HCT116 (cell line): ENCODE measurements around the gene NFIC. TPM values are rescaled to one million over a fixed set of nuclear protein-coding genes. Genes with fewer than 3 reads are reported as not detected.

Experiments
- ATAC-seq: fragments of 200-7000 bp; cut with Tn5 transposase; 2 replicates; pipeline ENCODE4 v1.9.1; 2020; ENCODE audit warnings: mild to moderate bottlenecking, moderate library complexity
- BruUV-seq: library from RNA; stranded (reverse); fragments of 400-500 nt; replicated peaks from 2 replicates; lab custom pipeline; 2021; lab: Mats Ljungman, UMichigan
- CTCF ChIA-PET: fragments of 300-600 bp; sonication (Branson Sonifier 250); formaldehyde crosslinking; loops from one replicate; lab custom pipeline; 2021; ENCODE audit warnings: antibody characterized with exemption; lab: Charles Lee
- POLR2A ChIA-PET: fragments of 300-600, 350-600 bp; sonication (Branson Sonifier 250); formaldehyde crosslinking; loops from one replicate; lab custom pipeline; 2021; ENCODE audit warnings: antibody characterized with exemption; lab: Charles Lee
- RAD21 ChIA-PET, 2 experiments: fragments of 300-600 bp; sonication (Branson Sonifier 250); formaldehyde crosslinking; loops; one replicate each; lab custom pipeline; 2023; ENCODE audit warnings: low total read pairs in 2 of 2; ENCODE audit not compliant: uncharacterized antibody in 2 of 2, unreplicated experiment in 2 of 2, low non-redundant PET in 1 of 2; lab: Charles Lee
- DNase-seq: peaks from one replicate; pipeline ENCODE4 v3.0.0-alpha.2; 2010; ENCODE audit warnings: low read depth, low spot score
- H2AFZ ChIP-seq: fragments of 200-600 bp; shearing (Covaris generic), sonication (generic); 2 replicates; pipeline ENCODE4 v1.6.1; 2017; ENCODE audit warnings: low read depth, mixed run types, mixed read lengths, antibody characterized with exemption, low read length; ENCODE audit not compliant: poor library complexity, severe bottlenecking
- H3K27ac ChIP-seq: 2 replicates; pipeline ENCODE4 v1.5.1; 2012; ENCODE audit warnings: low read depth, low read length
- H3K27me3 ChIP-seq: fragments of 200-600 bp; sonication (generic); 2 replicates; pipeline ENCODE4 v1.6.1; 2016; ENCODE audit warnings: mixed run types, low read length, mixed read lengths; ENCODE audit not compliant: insufficient read depth
- H3K36me3 ChIP-seq, 2 experiments: fragments of 200-500 bp in 1 of 2; fragments of 200-600 bp in 1 of 2; sonication (Bioruptor generic) in 1 of 2; sonication (generic) in 1 of 2; 2 replicates each; pipeline versions ENCODE4 v1.5.1 to v1.6.1; 2014 to 2016; ENCODE audit warnings: low read length in 2 of 2, inconsistent platforms in 1 of 2, mixed read lengths in 1 of 2, mixed run types in 1 of 2; ENCODE audit not compliant: insufficient read depth in 2 of 2, control insufficient read depth in 1 of 2
- H3K4me1 ChIP-seq, 2 experiments: fragments of 200-600 bp in 1 of 2; sonication (generic) in 1 of 2; 2 replicates each; pipeline versions ENCODE4 v1.5.1 to v1.6.1; 2012 to 2017; ENCODE audit warnings: low read length in 2 of 2, inconsistent platforms in 1 of 2, mild to moderate bottlenecking in 1 of 2, mixed read lengths in 1 of 2, mixed run types in 1 of 2, moderate library complexity in 1 of 2; ENCODE audit not compliant: insufficient read depth in 2 of 2, control insufficient read depth in 1 of 2
- H3K4me2 ChIP-seq: fragments of 200-600 bp; sonication (generic); 2 replicates; pipeline ENCODE4 v1.6.1; 2017; ENCODE audit warnings: mixed run types, low read length, mixed read lengths
- H3K4me3 ChIP-seq, 2 experiments: fragments of 200-600 bp in 1 of 2; sonication (generic) in 1 of 2; replicated peaks in 1 of 2; 2 replicates each; pipeline ENCODE4 v1.5.1; 2011 to 2016; ENCODE audit warnings: low read length in 2 of 2, control low read depth in 1 of 2, low read depth in 1 of 2, mild to moderate bottlenecking in 1 of 2, mixed read lengths in 1 of 2, mixed run types in 1 of 2
- H3K79me2 ChIP-seq: fragments of 200-600 bp; sonication (generic); 2 replicates; pipeline ENCODE4 v1.6.1; 2017; ENCODE audit warnings: mild to moderate bottlenecking, mixed run types, low read length, moderate library complexity, mixed read lengths; ENCODE audit not compliant: insufficient read depth
- H3K9ac ChIP-seq: fragments of 200-600 bp; sonication (generic); 2 replicates; pipeline ENCODE4 v1.6.1; 2016; ENCODE audit warnings: low read length, mixed read lengths
- H3K9me2 ChIP-seq: fragments of 200-600 bp; sonication (generic), shearing (Covaris generic); 2 replicates; pipeline ENCODE4 v1.6.1; 2017; ENCODE audit warnings: mixed run types, mild to moderate bottlenecking, moderate library complexity; ENCODE audit not compliant: insufficient read depth
- H3K9me3 ChIP-seq, 2 experiments: fragments of 200-500 bp in 1 of 2; fragments of 200-600 bp in 1 of 2; sonication (Bioruptor generic) in 1 of 2; sonication (generic) in 1 of 2; 2 replicates each; pipeline ENCODE4 v1.6.1; 2014 to 2017; ENCODE audit warnings: low read length in 2 of 2, mixed read lengths in 2 of 2, inconsistent platforms in 1 of 2, low read depth in 1 of 2, mild to moderate bottlenecking in 1 of 2, mixed run types in 1 of 2, moderate library complexity in 1 of 2; ENCODE audit not compliant: control insufficient read depth in 1 of 2, insufficient read depth in 1 of 2
- H4K20me1 ChIP-seq: fragments of 200-600 bp; sonication (generic), shearing (Covaris generic); 2 replicates; pipeline ENCODE4 v1.6.1; 2017; ENCODE audit warnings: mixed run types, mild to moderate bottlenecking, moderate library complexity; ENCODE audit not compliant: insufficient read depth
- CBX3 ChIP-seq: IDR thresholded peaks from 2 replicates; pipeline ENCODE4 v1.6.1; 2012; ENCODE audit warnings: low read depth
- CEBPB ChIP-seq: IDR thresholded peaks from 2 replicates; pipeline ENCODE4 v1.6.1; 2012; ENCODE audit warnings: low read depth
- EZH2 ChIP-seq: fragments of 200-600 bp; sonication (generic); IDR thresholded peaks from 2 replicates; pipeline ENCODE4 v1.6.1; 2017; ENCODE audit warnings: antibody characterized with exemption, mixed run types
- EZH2phosphoT487 ChIP-seq: fragments of 200-600 bp; IDR thresholded peaks from 2 replicates; pipeline ENCODE4 v1.6.1; 2018; ENCODE audit warnings: antibody characterized with exemption, borderline replicate concordance
- JUND ChIP-seq: IDR thresholded peaks from 2 replicates; pipeline ENCODE4 v1.6.1; 2012
- POLR2A ChIP-seq: IDR thresholded peaks from 2 replicates; pipeline ENCODE4 v1.7.0; 2011; ENCODE audit warnings: borderline replicate concordance; ENCODE audit not compliant: insufficient read depth, insufficient read length; ENCODE audit errors: extremely low read depth
- RAD21 ChIP-seq: IDR thresholded peaks from 2 replicates; pipeline ENCODE4 v1.6.1; 2012; ENCODE audit warnings: low read depth, mild to moderate bottlenecking
- SIN3A ChIP-seq: IDR thresholded peaks from 2 replicates; pipeline ENCODE4 v1.6.1; 2012; ENCODE audit warnings: low read depth
- SP1 ChIP-seq: IDR thresholded peaks from 2 replicates; pipeline ENCODE4 v1.6.1; 2012; ENCODE audit warnings: low read depth
- TCF7L2 ChIP-seq: IDR thresholded peaks from 2 replicates; pipeline ENCODE4 v1.7.0; 2011; ENCODE audit warnings: borderline replicate concordance, inconsistent platforms; ENCODE audit not compliant: insufficient read depth, insufficient read length; ENCODE audit errors: extremely low read depth
- ZFX ChIP-seq: fragments of 450-650 bp; IDR thresholded peaks from 2 replicates; pipeline ENCODE4 v1.6.1; 2017
- ZNF274 ChIP-seq: fragments of 200-500 bp; sonication (Bioruptor generic); IDR thresholded peaks from 2 replicates; pipeline ENCODE4 v1.6.1; 2014; ENCODE audit warnings: mild to moderate bottlenecking, low read depth, low read length, inconsistent platforms
- intact Hi-C: fragments of 100-400 bp; cut with micrococcal nuclease; formaldehyde crosslinking; loops from 2 replicates; pipeline ENCODE4 v1.10.0; 2022
- total RNA-seq: library from RNA; stranded (reverse); gene quantifications from one replicate; pipeline ENCODE4 v1.2.1, GENCODE V29; 2021; ENCODE audit not compliant: unreplicated experiment
- TF ChIP-seq, protein P1 (sequence below): IDR thresholded peaks from 2 replicates; pipeline ENCODE4 v1.6.1; 2012
- TF ChIP-seq, protein P2 (sequence below): IDR thresholded peaks from 2 replicates; pipeline ENCODE4 v1.6.1; 2012
- TF ChIP-seq, protein P3 (sequence below), 3 experiments: fragments of 200-600 bp in 1 of 3; sonication (generic) in 1 of 3; IDR thresholded peaks in 2 of 3; conservative IDR thresholded peaks in 1 of 3; 2 replicates each; pipeline ENCODE4 v1.5.1; 2012 to 2017; ENCODE audit warnings: low read depth in 2 of 3, low read length in 2 of 3, antibody characterized with exemption in 1 of 3, borderline replicate concordance in 1 of 3, control low read depth in 1 of 3, mild to moderate bottlenecking in 1 of 3, mixed read lengths in 1 of 3, mixed run types in 1 of 3, moderate library complexity in 1 of 3; ENCODE audit not compliant: insufficient read depth in 1 of 3

NFIC gene
- total RNA-seq, 1 experiment from 2014 or later, result 116 TPM

DNA sequence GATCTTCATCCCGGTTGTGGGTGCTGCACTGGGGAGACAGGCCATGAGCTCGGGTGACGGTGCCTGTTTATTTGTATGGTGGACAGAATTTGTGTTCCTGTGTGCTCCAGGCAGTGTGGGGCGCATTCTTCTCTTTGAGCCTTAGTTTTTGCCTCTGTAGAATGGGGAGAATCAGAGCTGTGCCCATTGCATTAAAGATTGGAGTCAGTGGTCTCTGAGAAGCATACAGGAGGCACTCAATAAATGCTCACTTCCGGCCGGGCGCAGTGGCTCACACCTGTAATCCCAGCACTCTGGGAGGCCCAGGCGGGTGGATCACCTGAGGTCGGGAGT, 23.0 kb downstream of the NFIC start:
- peaks cover 3 to 6% of the 10 kb centered on the region in 2 experiments; a peak in 2 of 4 replicates for H3K36me3 ChIP-seq
- no peaks in the 10 kb centered on the region for H3K27me3 ChIP-seq
- ChIA-PET POLR2A (no interaction called here), CTCF (no interaction called here), RAD21 (no interaction called here)
- no peak for DNase-seq
- H3K9me2 ChIP-seq, result no peaks in the 10 kb centered on the region
- H3K79me2 ChIP-seq, result peaks cover 100% of the 10 kb centered on the region
- H4K20me1 ChIP-seq, result peaks cover 10% of the 10 kb centered on the region; the same call in 1 of the 2 replicates
- no peak overlapping the region for H2AFZ ChIP-seq
- no TSS peak for BruUV-seq
- no peak overlapping the region for H3K4me3 ChIP-seq
- H3K4me2 ChIP-seq, result peak overlapping the region; percentile 38
- intact Hi-C loops, result no loop called here
- peak overlapping the region; percentile 65; the same call in 1 of the 2 replicates for H3K27ac ChIP-seq
- H3K9me3 ChIP-seq, result no peaks in the 10 kb centered on the region
- no peak for TF ChIP-seq ZNF274
- no peak for TF ChIP-seq EZH2
- TF ChIP-seq SIN3A, result no peak
- TF ChIP-seq, protein P1, sequence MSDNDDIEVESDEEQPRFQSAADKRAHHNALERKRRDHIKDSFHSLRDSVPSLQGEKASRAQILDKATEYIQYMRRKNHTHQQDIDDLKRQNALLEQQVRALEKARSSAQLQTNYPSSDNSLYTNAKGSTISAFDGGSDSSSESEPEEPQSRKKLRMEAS, result no peak
- TF ChIP-seq TCF7L2, result no peak
- no peak for TF ChIP-seq EZH2phosphoT487
- no peak for TF ChIP-seq CEBPB
- TF ChIP-seq, protein P2, sequence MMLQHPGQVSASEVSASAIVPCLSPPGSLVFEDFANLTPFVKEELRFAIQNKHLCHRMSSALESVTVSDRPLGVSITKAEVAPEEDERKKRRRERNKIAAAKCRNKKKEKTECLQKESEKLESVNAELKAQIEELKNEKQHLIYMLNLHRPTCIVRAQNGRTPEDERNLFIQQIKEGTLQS, result no peak
- TF ChIP-seq RAD21, result no peak
- TF ChIP-seq CBX3, result no peak
- TF ChIP-seq, protein P3, sequence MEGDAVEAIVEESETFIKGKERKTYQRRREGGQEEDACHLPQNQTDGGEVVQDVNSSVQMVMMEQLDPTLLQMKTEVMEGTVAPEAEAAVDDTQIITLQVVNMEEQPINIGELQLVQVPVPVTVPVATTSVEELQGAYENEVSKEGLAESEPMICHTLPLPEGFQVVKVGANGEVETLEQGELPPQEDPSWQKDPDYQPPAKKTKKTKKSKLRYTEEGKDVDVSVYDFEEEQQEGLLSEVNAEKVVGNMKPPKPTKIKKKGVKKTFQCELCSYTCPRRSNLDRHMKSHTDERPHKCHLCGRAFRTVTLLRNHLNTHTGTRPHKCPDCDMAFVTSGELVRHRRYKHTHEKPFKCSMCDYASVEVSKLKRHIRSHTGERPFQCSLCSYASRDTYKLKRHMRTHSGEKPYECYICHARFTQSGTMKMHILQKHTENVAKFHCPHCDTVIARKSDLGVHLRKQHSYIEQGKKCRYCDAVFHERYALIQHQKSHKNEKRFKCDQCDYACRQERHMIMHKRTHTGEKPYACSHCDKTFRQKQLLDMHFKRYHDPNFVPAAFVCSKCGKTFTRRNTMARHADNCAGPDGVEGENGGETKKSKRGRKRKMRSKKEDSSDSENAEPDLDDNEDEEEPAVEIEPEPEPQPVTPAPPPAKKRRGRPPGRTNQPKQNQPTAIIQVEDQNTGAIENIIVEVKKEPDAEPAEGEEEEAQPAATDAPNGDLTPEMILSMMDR (IDR thresholded peaks at IDR 0.05 in 2 of 3, conservative IDR thresholded peaks at IDR 0.05 in 1 of 3; ENCODE audit: borderline replicate concordance in 1 of 3, insufficient read depth in 1 of 3, low read depth in 2 of 3, low read length in 2 of 3), result no peak
- TF ChIP-seq JUND, result no peak
- TF ChIP-seq POLR2A, result no peak
- TF ChIP-seq SP1, result no peak
- TF ChIP-seq ZFX, result no peak
- TF ChIP-seq, all 23 proteins: peak for 0
- H3K9ac ChIP-seq, result peak overlapping the region; percentile 12; the same call in 1 of the 2 replicates
- peaks cover 42 to 55% of the 10 kb centered on the region in 2 experiments for H3K4me1 ChIP-seq
- no peak for ATAC-seq
